ENCODE measurements around the gene FAM185A.

FAM185A gene

GRCh38 chr7:102821994-102822747 is 73.4 kb downstream of the FAM185A start (continued):
- no peak for TF ChIP-seq REST (tag by site-specific recombination; IDR thresholded peaks at IDR 0.05)
- no peak for TF ChIP-seq ZNF404 (tag by site-specific recombination; IDR thresholded peaks at IDR 0.05)
- TF ChIP-seq ZNF26 (tag by site-specific recombination; IDR thresholded peaks at IDR 0.05): no peak
- no peak for TF ChIP-seq ZNF561 (tag by site-specific recombination; IDR thresholded peaks at IDR 0.05; ENCODE audit: borderline replicate concordance)
- no peak for TF ChIP-seq ZNF670 (tag by site-specific recombination; IDR thresholded peaks at IDR 0.05; ENCODE audit: low read depth)
- no peak for TF ChIP-seq ZNF530 (tag by site-specific recombination; IDR thresholded peaks at IDR 0.05; ENCODE audit: low read depth)
- no peak for TF ChIP-seq HOXA7 (CRISPR knock-in tag; IDR thresholded peaks at IDR 0.05; ENCODE audit: borderline replicate concordance)
- no peak for TF ChIP-seq ZNF280C (tag by site-specific recombination; IDR thresholded peaks at IDR 0.05)
- TF ChIP-seq ZNF2 (tag by site-specific recombination; IDR thresholded peaks at IDR 0.05): no peak
- no peak for TF ChIP-seq ZEB2 (tag by site-specific recombination; IDR thresholded peaks at IDR 0.05)
- no peak for TF ChIP-seq PRDM4 (tag by site-specific recombination; IDR thresholded peaks at IDR 0.05)
- TF ChIP-seq ZNF350 (tag by site-specific recombination; IDR thresholded peaks at IDR 0.05): no peak

- peaks cover 0 to 5% of the 10 kb centered on the region in 2 experiments; a peak in 2 of 3 replicates for H3K36me3 ChIP-seq (ENCODE audit: control insufficient read depth in 2 of 2, insufficient read depth in 1 of 2, low read length in 2 of 2)
- no peak overlapping the region for H3K27ac ChIP-seq (ENCODE audit: extremely low read depth, low read depth, low read length)
- no peak overlapping the region for H3K4me3 ChIP-seq (ENCODE audit: low read depth, low read length)
- CTCF ChIA-PET: no interaction called here
- POLR2A ChIA-PET: no interaction called here
- H3K4me1 ChIP-seq (ENCODE audit: control insufficient read depth, insufficient read depth, low read length): no peaks in the 10 kb centered on the region
- no peaks in the 10 kb centered on the region for H3K9me3 ChIP-seq (ENCODE audit: control insufficient read depth, insufficient read depth, low read depth, low read length)
- TF ChIP-seq KLF7 (tag by site-specific recombination; IDR thresholded peaks at IDR 0.05; ENCODE audit: borderline replicate concordance) (no peak), ZFHX2 (tag by site-specific recombination; conservative IDR thresholded peaks at IDR 0.05) (no peak), ZNF223 (tag by site-specific recombination; IDR thresholded peaks at IDR 0.05) (no peak), ZFP37 (tag by site-specific recombination; IDR thresholded peaks at IDR 0.05) (no peak), ZNF174 (tag by site-specific recombination; IDR thresholded peaks at IDR 0.05) (no peak), ZNF692 (tag by site-specific recombination; IDR thresholded peaks at IDR 0.05) (no peak), ZSCAN4 (tag by site-specific recombination; IDR thresholded peaks at IDR 0.05) (no peak), ZNF791 (tag by site-specific recombination; IDR thresholded peaks at IDR 0.05) (no peak), SP7 (tag by site-specific recombination; IDR thresholded peaks at IDR 0.05) (no peak), ZNF701 (tag by site-specific recombination; IDR thresholded peaks at IDR 0.05) (no peak), ZNF623 (tag by site-specific recombination; IDR thresholded peaks at IDR 0.05) (no peak), ZNF433 (tag by site-specific recombination; IDR thresholded peaks at IDR 0.05; ENCODE audit: low read depth) (no peak)
These were observed 74.8 kb downstream of the FAM185A start for GRCh38 chr7:102823390-102824119.
